ENCODE measurements around the gene ATAD2B. TPM values are rescaled to one million over a fixed set of nuclear protein-coding genes. Genes with fewer than 3 reads are reported as not detected.

Gene ATAD2B
- total and polyA plus RNA-seq, 12 donors, result 2.2 to 11.8 (median 8.7) TPM

DNA sequence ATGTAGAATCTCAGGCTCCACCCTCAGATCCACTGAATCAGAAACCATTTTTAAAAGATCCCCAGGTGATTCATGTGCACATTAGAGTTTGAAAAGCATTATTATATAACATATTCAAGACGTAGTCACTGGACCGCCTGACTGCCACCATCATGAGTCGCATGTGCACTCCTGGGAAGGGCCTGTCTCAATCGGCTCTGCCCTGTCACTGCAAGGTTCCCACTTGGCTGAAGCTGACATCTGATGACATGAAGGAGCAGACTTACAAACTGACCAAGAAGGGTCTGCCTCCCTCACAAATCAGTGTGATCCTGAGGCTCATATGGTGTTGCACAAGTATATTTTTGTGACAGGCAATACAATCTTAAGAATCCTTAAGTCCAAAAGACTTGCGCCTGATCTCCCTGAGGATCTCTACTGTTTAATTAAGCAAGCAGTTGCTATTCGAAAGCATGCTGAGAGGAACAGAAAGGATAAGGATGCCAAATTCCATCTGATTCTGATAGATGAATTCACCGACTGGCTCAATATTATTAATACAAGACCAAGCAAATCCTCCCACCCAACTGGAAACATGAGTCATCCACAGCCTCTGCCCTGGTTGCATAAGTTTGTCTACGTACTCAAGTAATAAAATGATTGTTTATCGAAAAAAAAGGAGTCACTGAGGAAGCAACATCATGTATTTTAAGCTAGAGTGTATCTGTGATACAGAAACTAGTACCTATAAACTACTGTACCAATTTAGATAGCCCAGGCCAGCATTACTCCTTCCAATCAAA is 26.2 kb downstream of the ATAD2B start:
- DNase-seq (peak in 1 of 2 donors; percentile 11), ATAC-seq (peak in 4 of 8 donors; percentile 34 to 50 (median 42))
- Histone ChIP-seq H3K9me3 (peaks cover 0 to 6% (median 0%) of the 10 kb centered on the region in 11 donors), H3K36me3 (no peaks in the 10 kb centered on the region), H3K4me1 (peaks cover 3 to 48% (median 25%) of the 10 kb centered on the region in 9 donors), H3K27me3 (no peaks in the 10 kb centered on the region), H3K4me3 (no peak overlapping the region), H3K27ac (no peak overlapping the region)
- TF ChIP-seq CTCF (IDR thresholded peaks at IDR 0.05), result no peak
- 71 to 74% methylated on average over 9 of the region's 9 CpGs for WGBS, 2 donors
- intact Hi-C loops (cut with DNase I), result no loop called here

GRCh38 chr2:23900133-23900532 is 26.8 kb downstream of the ATAD2B start:
- no peaks in the 10 kb centered on the region for H3K27me3 ChIP-seq
- no peak for TF ChIP-seq CTCF (IDR thresholded peaks at IDR 0.05)
- H3K27ac ChIP-seq, result no peak overlapping the region
- H3K4me1 ChIP-seq, result peaks cover 3 to 44% (median 24%) of the 10 kb centered on the region in 9 donors
- intact Hi-C loops (cut with DNase I), result no loop called here
- ATAC-seq, result no peak
- H3K4me3 ChIP-seq, result no peak overlapping the region
- 97 to 100% methylated on average over 8 of the region's 8 CpGs for WGBS, 2 donors
- H3K36me3 ChIP-seq, result peaks cover 0 to under 1% (median 0%) of the 10 kb centered on the region in 9 donors
- peaks cover 0 to 6% (median 0%) of the 10 kb centered on the region in 11 donors for H3K9me3 ChIP-seq
- DNase-seq, result no peak

- Histone ChIP-seq H3K36me3 (peaks cover 0 to 96% (median 30%) of the 10 kb centered on the region in 9 donors), H3K27ac (no peak overlapping the region), H3K9me3 (no peaks in the 10 kb centered on the region), H3K4me1 (no peaks in the 10 kb centered on the region), H3K4me3 (no peak overlapping the region), H3K27me3 (no peaks in the 10 kb centered on the region)
- 97 to 98% methylated on average over 7 of the region's 7 CpGs for WGBS, 2 donors
- no peak for ATAC-seq
- DNase-seq, result no peak
- intact Hi-C loops (cut with DNase I), result no loop called here
- TF ChIP-seq CTCF (IDR thresholded peaks at IDR 0.05), result no peak
These were observed 55.7 kb downstream of the ATAD2B start for GRCh38 chr2:23871206-23871605.

GRCh38 chr2:23867449-23867848 is 59.5 kb downstream of the ATAD2B start:
- WGBS, 2 donors, result 97 to 98% methylated on average over 2 of the region's 2 CpGs
- Histone ChIP-seq H3K27me3 (no peaks in the 10 kb centered on the region), H3K36me3 (peaks cover 0 to 95% (median 24%) of the 10 kb centered on the region in 9 donors), H3K4me3 (no peak overlapping the region), H3K27ac (no peak overlapping the region), H3K9me3 (no peaks in the 10 kb centered on the region), H3K4me1 (no peaks in the 10 kb centered on the region)
- no peak for TF ChIP-seq CTCF (IDR thresholded peaks at IDR 0.05)
- intact Hi-C loops (cut with DNase I), result no loop called here
- DNase-seq (no peak), ATAC-seq (no peak)
